ENCODE measurements around the gene EHD4.

Gene EHD4

GRCh38 chr15:41933771-41934170 is 38.6 kb downstream of the EHD4 start:
- peak in 1 of 2 donors; percentile 45 for DNase-seq

GRCh38 chr15:41933326-41933725 is 39.0 kb downstream of the EHD4 start:
- no peak for DNase-seq

GRCh38 chr15:41932511-41933289 is 39.7 kb downstream of the EHD4 start:
- DNase-seq, result no peak

- DNase-seq, result no peak
These were observed 40.3 kb downstream of the EHD4 start for GRCh38 chr15:41932101-41932500.

GRCh38 chr15:41930867-41931222 is 41.5 kb downstream of the EHD4 start:
- DNase-seq, result no peak

- peak in 1 of 2 donors; percentile 69 for DNase-seq
These were observed 42.0 kb downstream of the EHD4 start for GRCh38 chr15:41930221-41930866.

- peak in 1 of 2 donors; percentile 65 for DNase-seq
These were observed 43.4 kb downstream of the EHD4 start for GRCh38 chr15:41928637-41929620.

GRCh38 chr15:41928100-41928499 is 44.3 kb downstream of the EHD4 start:
- no peak for DNase-seq

- no peak for DNase-seq
These were observed 44.8 kb downstream of the EHD4 start for GRCh38 chr15:41927536-41927935.

- DNase-seq, result peak in 1 of 2 donors; percentile 11
These were observed 45.9 kb downstream of the EHD4 start for GRCh38 chr15:41926185-41927056.

GRCh38 chr15:41925086-41925608 is 47.2 kb downstream of the EHD4 start:
- DNase-seq, result no peak

GRCh38 chr15:41923401-41923997 is 48.9 kb downstream of the EHD4 start:
- no peak for DNase-seq

- no peak for DNase-seq
These were observed 50.0 kb downstream of the EHD4 start for GRCh38 chr15:41922353-41922752.

- no peak for DNase-seq
These were observed 50.7 kb downstream of the EHD4 start for GRCh38 chr15:41921639-41922038.

- DNase-seq, result no peak
These were observed 51.2 kb downstream of the EHD4 start for GRCh38 chr15:41921167-41921566.

- DNase-seq, result no peak
These were observed 52.3 kb downstream of the EHD4 start for GRCh38 chr15:41919954-41920538.

GRCh38 chr15:41919201-41919820 is 53.0 kb downstream of the EHD4 start:
- no peak for DNase-seq

- no peak for DNase-seq
These were observed 53.7 kb downstream of the EHD4 start for GRCh38 chr15:41918506-41919126.

- DNase-seq, result no peak
These were observed 54.5 kb downstream of the EHD4 start for GRCh38 chr15:41917767-41918430.
